Measurements from ENCODE around the gene SETBP1.

SETBP1 gene

DNA sequence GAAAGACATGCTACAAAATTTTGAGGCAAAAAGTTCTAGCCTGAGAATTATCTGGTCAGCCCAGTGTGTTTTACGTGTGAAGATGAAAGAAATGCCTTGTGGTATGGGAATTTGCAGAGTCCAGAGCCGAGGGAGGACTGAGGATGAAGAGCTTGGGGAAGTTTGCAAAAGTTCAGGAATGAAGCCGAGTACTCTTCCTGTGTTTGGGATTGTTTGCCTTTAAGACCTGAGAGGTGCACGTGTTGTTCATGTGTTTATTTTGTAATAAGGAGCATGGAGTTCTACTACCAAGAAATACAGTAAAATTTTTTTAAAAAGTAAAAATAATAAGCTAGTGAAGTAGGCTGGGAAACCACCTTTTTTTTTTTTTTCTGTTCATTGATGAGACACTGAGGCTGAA is 14.8 kb downstream of the SETBP1 start:
- H3K4me2 ChIP-seq (ENCODE audit: low read length) = no peak overlapping the region
- H3K27me3 ChIP-seq (ENCODE audit: control insufficient read depth, insufficient read depth, low read length) = no peaks in the 10 kb centered on the region
- H2AFZ ChIP-seq = no peak overlapping the region
- H3K36me3 ChIP-seq (ENCODE audit: control insufficient read depth, insufficient read depth, low read length) = no peaks in the 10 kb centered on the region
- TF ChIP-seq, protein P1, sequence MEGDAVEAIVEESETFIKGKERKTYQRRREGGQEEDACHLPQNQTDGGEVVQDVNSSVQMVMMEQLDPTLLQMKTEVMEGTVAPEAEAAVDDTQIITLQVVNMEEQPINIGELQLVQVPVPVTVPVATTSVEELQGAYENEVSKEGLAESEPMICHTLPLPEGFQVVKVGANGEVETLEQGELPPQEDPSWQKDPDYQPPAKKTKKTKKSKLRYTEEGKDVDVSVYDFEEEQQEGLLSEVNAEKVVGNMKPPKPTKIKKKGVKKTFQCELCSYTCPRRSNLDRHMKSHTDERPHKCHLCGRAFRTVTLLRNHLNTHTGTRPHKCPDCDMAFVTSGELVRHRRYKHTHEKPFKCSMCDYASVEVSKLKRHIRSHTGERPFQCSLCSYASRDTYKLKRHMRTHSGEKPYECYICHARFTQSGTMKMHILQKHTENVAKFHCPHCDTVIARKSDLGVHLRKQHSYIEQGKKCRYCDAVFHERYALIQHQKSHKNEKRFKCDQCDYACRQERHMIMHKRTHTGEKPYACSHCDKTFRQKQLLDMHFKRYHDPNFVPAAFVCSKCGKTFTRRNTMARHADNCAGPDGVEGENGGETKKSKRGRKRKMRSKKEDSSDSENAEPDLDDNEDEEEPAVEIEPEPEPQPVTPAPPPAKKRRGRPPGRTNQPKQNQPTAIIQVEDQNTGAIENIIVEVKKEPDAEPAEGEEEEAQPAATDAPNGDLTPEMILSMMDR (IDR thresholded peaks at IDR 0.05) = no peak
- no peak overlapping the region for H3K9ac ChIP-seq
- H3K79me2 ChIP-seq = peaks cover 17% of the 10 kb centered on the region
- H3K4me3 ChIP-seq (ENCODE audit: low read depth, low read length) = no peak overlapping the region
- H3K4me1 ChIP-seq = peaks cover 27% of the 10 kb centered on the region
- H3K27ac ChIP-seq = no peak overlapping the region
- no peaks in the 10 kb centered on the region for H3K9me3 ChIP-seq (ENCODE audit: control insufficient read depth, low read length)

DNA sequence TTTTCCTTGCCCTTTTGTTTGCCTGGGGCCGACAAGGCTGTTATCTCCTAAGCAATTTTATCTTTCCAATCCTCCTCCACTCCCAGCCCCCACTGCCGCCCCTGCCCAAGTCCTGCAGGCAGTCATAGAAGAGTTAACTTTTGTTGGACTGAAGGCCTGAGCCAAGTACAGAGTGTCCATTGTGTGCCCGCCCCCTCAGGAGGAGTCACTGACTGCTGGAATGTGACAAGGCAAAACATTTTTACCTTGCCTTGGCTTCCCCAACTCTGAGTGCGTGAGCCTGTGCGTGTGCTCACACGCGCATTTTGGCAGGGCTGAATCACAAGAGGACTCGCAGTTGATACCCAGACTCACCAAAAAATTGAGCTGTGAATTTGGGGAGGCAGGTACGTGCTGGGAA is 16.2 kb downstream of the SETBP1 start:
- Histone ChIP-seq H3K27ac (peak overlapping the region; percentile 65), H3K4me1 (peaks cover 23% of the 10 kb centered on the region)

DNA sequence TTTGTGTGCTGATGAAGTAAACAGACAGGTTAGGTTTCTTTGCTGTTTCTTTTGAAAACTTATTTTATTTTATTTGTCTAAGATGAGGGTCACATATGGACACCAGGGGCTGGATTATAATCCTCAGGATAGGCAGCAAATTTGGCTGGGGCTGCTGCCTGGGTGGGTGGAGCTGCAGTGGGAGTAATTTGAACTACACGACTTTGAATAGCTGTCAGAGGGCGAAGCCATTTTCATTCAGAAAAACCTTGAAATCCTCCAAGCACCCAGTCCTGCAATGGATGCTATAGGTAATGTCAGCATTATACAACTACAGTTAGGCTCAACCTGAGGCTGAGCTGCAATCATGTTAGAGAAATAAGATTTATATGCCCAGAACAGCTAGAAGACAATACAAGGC is 16.6 kb downstream of the SETBP1 start:
- Histone ChIP-seq H3K4me2 (ENCODE audit: low read length) (no peak overlapping the region), H3K79me2 (peaks cover 10% of the 10 kb centered on the region), H3K27ac (peak overlapping the region; percentile 65), H3K27me3 (ENCODE audit: control insufficient read depth, insufficient read depth, low read length) (no peaks in the 10 kb centered on the region), H3K9me3 (ENCODE audit: control insufficient read depth, low read length) (no peaks in the 10 kb centered on the region), H3K9ac (no peak overlapping the region), H3K4me3 (ENCODE audit: low read depth, low read length) (no peak overlapping the region), H3K4me1 (peaks cover 23% of the 10 kb centered on the region), H3K36me3 (ENCODE audit: control insufficient read depth, insufficient read depth, low read length) (no peaks in the 10 kb centered on the region), H2AFZ (peak overlapping the region; percentile 75)
- TF ChIP-seq, protein P1 (IDR thresholded peaks at IDR 0.05) = no peak

More for the DNA sequence above, 16.2 kb downstream of the SETBP1 start:
- Histone ChIP-seq H3K4me3 (ENCODE audit: low read depth, low read length) (no peak overlapping the region), H2AFZ (peak overlapping the region; percentile 75), H3K36me3 (ENCODE audit: control insufficient read depth, insufficient read depth, low read length) (no peaks in the 10 kb centered on the region), H3K79me2 (peaks cover 12% of the 10 kb centered on the region), H3K4me2 (ENCODE audit: low read length) (no peak overlapping the region), H3K27me3 (ENCODE audit: control insufficient read depth, insufficient read depth, low read length) (no peaks in the 10 kb centered on the region), H3K9ac (no peak overlapping the region), H3K9me3 (ENCODE audit: control insufficient read depth, low read length) (no peaks in the 10 kb centered on the region)
- TF ChIP-seq, protein P1 (IDR thresholded peaks at IDR 0.05) = no peak

DNA sequence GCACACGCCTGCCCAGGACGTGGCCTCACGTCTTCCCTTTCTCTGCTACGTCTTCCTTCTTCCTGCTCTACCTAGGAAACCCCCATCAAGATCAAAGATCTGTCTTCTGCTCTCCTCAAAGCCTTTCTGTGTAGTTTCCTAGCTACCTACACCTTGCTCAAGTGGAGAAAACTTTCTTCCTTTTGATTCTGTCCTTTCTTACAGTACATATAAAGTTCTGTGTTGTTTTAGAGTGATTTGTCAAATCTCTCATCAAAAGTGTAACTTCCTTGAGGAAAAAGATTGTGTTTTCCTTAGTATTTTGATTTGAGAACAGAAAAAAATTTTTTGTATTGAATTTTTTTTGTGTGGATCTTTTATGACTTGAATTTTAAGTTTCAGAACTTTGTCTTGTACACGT is 17.8 kb downstream of the SETBP1 start:
- Histone ChIP-seq H3K4me2 (ENCODE audit: low read length) (no peak overlapping the region), H3K36me3 (ENCODE audit: control insufficient read depth, insufficient read depth, low read length) (no peaks in the 10 kb centered on the region), H3K27me3 (ENCODE audit: control insufficient read depth, insufficient read depth, low read length) (no peaks in the 10 kb centered on the region), H3K4me3 (ENCODE audit: low read depth, low read length) (no peak overlapping the region), H3K4me1 (peaks cover 23% of the 10 kb centered on the region), H3K9ac (no peak overlapping the region), H3K79me2 (peaks cover 5% of the 10 kb centered on the region), H2AFZ (no peak overlapping the region), H3K27ac (no peak overlapping the region), H3K9me3 (ENCODE audit: control insufficient read depth, low read length) (no peaks in the 10 kb centered on the region)
- TF ChIP-seq, protein P1 (IDR thresholded peaks at IDR 0.05) = no peak

DNA sequence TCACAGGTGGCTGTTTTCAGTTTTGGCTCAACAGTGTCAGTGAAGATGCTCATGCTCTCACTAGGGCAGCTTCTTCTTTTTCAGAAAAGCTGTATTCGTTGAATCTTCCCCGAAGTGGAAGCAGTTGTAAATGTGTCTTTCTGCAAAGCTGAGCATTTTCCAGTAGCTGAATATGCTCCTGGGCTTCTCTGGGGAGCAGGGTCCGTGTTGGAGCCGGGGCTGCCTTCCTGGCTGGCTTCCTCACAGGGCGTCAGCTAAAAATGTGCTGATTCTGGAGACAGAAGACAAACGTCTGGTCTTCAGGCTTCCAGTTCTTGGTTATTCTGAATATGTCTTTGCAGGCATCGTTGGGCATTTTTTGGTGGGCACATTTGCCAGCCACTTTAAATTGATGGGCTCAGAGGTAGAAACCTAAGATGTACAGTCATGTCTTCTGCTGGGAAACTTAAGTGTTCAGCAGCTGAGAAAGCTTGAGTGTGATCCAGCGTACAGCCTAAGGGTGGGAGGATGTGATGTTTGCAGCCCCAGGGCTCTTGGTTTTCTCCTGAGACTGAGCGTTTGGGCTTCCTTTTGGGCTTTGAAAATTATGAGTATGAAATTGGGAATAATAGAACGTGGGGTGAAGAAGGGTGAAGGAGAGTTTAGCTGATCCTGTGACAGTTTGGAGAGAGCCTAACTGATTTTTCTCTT is 19.0 kb downstream of the SETBP1 start:
- no peaks in the 10 kb centered on the region for H3K9me3 ChIP-seq (ENCODE audit: control insufficient read depth, low read length)
- peak overlapping the region; percentile 44 for H3K27ac ChIP-seq
- peaks cover 26% of the 10 kb centered on the region for H3K4me1 ChIP-seq
- no peaks in the 10 kb centered on the region for H3K27me3 ChIP-seq (ENCODE audit: control insufficient read depth, insufficient read depth, low read length)
- TF ChIP-seq, protein P1 (IDR thresholded peaks at IDR 0.05) = no peak
- peaks cover 3% of the 10 kb centered on the region for H3K79me2 ChIP-seq
- no peaks in the 10 kb centered on the region for H3K36me3 ChIP-seq (ENCODE audit: control insufficient read depth, insufficient read depth, low read length)
- H3K4me3 ChIP-seq (ENCODE audit: low read depth, low read length) = no peak overlapping the region
- H2AFZ ChIP-seq = peak overlapping the region; percentile 9
- H3K9ac ChIP-seq = no peak overlapping the region
- H3K4me2 ChIP-seq (ENCODE audit: low read length) = no peak overlapping the region

Data from parathyroid adenoma (tissue), 2 donors.